ENCODE data around the gene CHKA.

DNA sequence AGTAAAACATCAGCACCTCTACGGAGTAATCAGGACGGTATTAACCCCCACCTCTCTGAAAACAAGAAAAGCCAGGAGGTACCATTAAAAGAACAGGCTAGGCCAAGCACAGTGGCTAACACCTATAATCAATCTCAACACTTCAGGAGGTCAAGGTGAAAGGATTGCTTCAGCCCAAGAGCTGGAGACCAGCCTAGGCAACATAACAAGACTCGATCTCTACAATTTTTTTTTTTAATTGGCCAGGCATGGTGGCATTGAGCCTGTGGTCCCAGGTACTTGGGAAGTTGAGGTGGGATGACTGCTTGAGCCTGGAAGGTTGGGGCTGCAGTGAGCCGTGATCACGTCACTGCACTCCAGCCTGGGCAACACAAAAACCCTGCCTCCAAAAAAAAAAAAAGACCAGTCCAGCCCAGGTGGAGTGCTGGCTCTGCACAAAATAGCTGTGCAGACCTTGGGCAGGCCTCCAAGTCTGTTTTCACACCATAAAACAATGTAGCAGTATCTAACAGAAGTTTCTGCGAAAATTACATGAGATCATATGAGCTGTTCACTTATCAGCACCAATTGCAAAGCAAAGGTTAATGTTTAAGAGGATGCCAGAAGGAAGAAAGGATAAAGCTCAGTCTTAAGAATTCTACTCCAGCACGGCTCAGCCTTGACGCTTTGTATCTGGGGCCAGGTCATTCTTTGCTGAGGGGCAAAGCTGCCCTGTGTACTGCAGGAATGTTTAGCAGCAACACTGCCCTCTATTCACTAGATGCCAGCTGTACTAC, 14.8 kb downstream of the CHKA start:
- TF ChIP-seq, protein P1, sequence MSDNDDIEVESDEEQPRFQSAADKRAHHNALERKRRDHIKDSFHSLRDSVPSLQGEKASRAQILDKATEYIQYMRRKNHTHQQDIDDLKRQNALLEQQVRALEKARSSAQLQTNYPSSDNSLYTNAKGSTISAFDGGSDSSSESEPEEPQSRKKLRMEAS (IDR thresholded peaks at IDR 0.05): no peak
- TF ChIP-seq EGR1 (IDR thresholded peaks at IDR 0.05) (no peak), EP300 (IDR thresholded peaks at IDR 0.05; ENCODE audit: borderline replicate concordance) (no peak), CEBPB (IDR thresholded peaks at IDR 0.05) (no peak), RAD21 (IDR thresholded peaks at IDR 0.05; ENCODE audit: low read depth) (no peak), CREB1 (IDR thresholded peaks at IDR 0.05; ENCODE audit: low read depth) (no peak), TAF1 (IDR thresholded peaks at IDR 0.05; ENCODE audit: low read depth) (no peak)
- TF ChIP-seq, protein P2, sequence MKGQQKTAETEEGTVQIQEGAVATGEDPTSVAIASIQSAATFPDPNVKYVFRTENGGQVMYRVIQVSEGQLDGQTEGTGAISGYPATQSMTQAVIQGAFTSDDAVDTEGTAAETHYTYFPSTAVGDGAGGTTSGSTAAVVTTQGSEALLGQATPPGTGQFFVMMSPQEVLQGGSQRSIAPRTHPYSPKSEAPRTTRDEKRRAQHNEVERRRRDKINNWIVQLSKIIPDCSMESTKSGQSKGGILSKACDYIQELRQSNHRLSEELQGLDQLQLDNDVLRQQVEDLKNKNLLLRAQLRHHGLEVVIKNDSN (IDR thresholded peaks at IDR 0.05): no peak
- TF ChIP-seq, protein P3, sequence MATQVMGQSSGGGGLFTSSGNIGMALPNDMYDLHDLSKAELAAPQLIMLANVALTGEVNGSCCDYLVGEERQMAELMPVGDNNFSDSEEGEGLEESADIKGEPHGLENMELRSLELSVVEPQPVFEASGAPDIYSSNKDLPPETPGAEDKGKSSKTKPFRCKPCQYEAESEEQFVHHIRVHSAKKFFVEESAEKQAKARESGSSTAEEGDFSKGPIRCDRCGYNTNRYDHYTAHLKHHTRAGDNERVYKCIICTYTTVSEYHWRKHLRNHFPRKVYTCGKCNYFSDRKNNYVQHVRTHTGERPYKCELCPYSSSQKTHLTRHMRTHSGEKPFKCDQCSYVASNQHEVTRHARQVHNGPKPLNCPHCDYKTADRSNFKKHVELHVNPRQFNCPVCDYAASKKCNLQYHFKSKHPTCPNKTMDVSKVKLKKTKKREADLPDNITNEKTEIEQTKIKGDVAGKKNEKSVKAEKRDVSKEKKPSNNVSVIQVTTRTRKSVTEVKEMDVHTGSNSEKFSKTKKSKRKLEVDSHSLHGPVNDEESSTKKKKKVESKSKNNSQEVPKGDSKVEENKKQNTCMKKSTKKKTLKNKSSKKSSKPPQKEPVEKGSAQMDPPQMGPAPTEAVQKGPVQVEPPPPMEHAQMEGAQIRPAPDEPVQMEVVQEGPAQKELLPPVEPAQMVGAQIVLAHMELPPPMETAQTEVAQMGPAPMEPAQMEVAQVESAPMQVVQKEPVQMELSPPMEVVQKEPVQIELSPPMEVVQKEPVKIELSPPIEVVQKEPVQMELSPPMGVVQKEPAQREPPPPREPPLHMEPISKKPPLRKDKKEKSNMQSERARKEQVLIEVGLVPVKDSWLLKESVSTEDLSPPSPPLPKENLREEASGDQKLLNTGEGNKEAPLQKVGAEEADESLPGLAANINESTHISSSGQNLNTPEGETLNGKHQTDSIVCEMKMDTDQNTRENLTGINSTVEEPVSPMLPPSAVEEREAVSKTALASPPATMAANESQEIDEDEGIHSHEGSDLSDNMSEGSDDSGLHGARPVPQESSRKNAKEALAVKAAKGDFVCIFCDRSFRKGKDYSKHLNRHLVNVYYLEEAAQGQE (IDR thresholded peaks at IDR 0.05; ENCODE audit: low read depth): no peak
